Trophoblast cell (in vitro differentiated cells and primary cell): ENCODE data around the gene TUBB1.

ENCODE experiments used
- DNase-seq, 2 donors: peaks; one replicate each; pipeline ENCODE4 v3.0.0-alpha.2; 2016
- H2AFZ ChIP-seq: 2 replicates; pipeline ENCODE4 v1.6.1; 2013; ENCODE audit warnings: low read length, moderate library complexity, mild to moderate bottlenecking; ENCODE audit not compliant: insufficient read depth, poor library complexity
- H2AK5ac ChIP-seq: 2 replicates; pipeline ENCODE4 v1.6.1; 2013; ENCODE audit warnings: mild to moderate bottlenecking, low read length
- H2BK120ac ChIP-seq: 2 replicates; pipeline ENCODE4 v1.6.1; 2013; ENCODE audit warnings: low read length, mild to moderate bottlenecking, moderate library complexity; ENCODE audit not compliant: insufficient read depth, poor library complexity
- H2BK12ac ChIP-seq: 2 replicates; pipeline ENCODE4 v1.6.1; 2013; ENCODE audit warnings: mild to moderate bottlenecking, low read length, moderate library complexity
- H2BK5ac ChIP-seq: 2 replicates; pipeline ENCODE4 v1.6.1; 2013; ENCODE audit warnings: low read length, low read depth, moderate library complexity, mild to moderate bottlenecking; ENCODE audit not compliant: poor library complexity
- H3K14ac ChIP-seq: 2 replicates; pipeline ENCODE4 v1.6.1; 2013; ENCODE audit warnings: mild to moderate bottlenecking, low read length
- H3K18ac ChIP-seq: 2 replicates; pipeline ENCODE4 v1.6.1; 2013; ENCODE audit warnings: mild to moderate bottlenecking, low read length
- H3K23ac ChIP-seq: 2 replicates; pipeline ENCODE4 v1.6.1; 2013; ENCODE audit warnings: low read length
- H3K27ac ChIP-seq: 2 replicates; pipeline ENCODE4 v1.5.1; 2013; ENCODE audit warnings: low read depth, mild to moderate bottlenecking, inconsistent platforms, low read length, moderate library complexity
- H3K27me3 ChIP-seq: 2 replicates; pipeline ENCODE4 v1.6.1; 2013; ENCODE audit warnings: inconsistent platforms, mild to moderate bottlenecking, low read length, moderate library complexity; ENCODE audit not compliant: insufficient read depth
- H3K36me3 ChIP-seq, 2 experiments: 1 replicate in 1 of 2; 2 replicates in 1 of 2; pipeline ENCODE4 v1.6.1; 2013; ENCODE audit warnings: low read length in 2 of 2, mild to moderate bottlenecking in 2 of 2, moderate library complexity in 1 of 2; ENCODE audit not compliant: insufficient read depth in 2 of 2, control insufficient read depth in 1 of 2
- H3K4ac ChIP-seq: 2 replicates; pipeline ENCODE4 v1.6.1; 2013; ENCODE audit warnings: low read depth, mild to moderate bottlenecking, low read length, moderate library complexity
- H3K4me1 ChIP-seq, 2 experiments: 1 replicate in 1 of 2; 2 replicates in 1 of 2; pipeline ENCODE4 v1.6.1; 2013; ENCODE audit warnings: low read length in 2 of 2, mild to moderate bottlenecking in 2 of 2, moderate library complexity in 1 of 2; ENCODE audit not compliant: insufficient read depth in 2 of 2, control insufficient read depth in 1 of 2
- H3K4me2 ChIP-seq: 2 replicates; pipeline ENCODE4 v1.6.1; 2013; ENCODE audit warnings: inconsistent platforms, mild to moderate bottlenecking, low read length, moderate library complexity
- H3K4me3 ChIP-seq: 2 replicates; pipeline ENCODE4 v1.5.1; 2013; ENCODE audit warnings: mild to moderate bottlenecking, low read depth, low read length, inconsistent platforms
- H3K79me1 ChIP-seq: one replicate; pipeline ENCODE4 v1.6.1; 2013; ENCODE audit warnings: low read length
- H3K79me2 ChIP-seq: 2 replicates; pipeline ENCODE4 v1.6.1; 2013; ENCODE audit warnings: low read length, mild to moderate bottlenecking; ENCODE audit not compliant: control insufficient read depth, insufficient read depth, poor library complexity
- H3K9ac ChIP-seq: 2 replicates; pipeline ENCODE4 v1.6.1; 2013; ENCODE audit warnings: mild to moderate bottlenecking, low read length
- H3K9me3 ChIP-seq: 2 replicates; pipeline ENCODE4 v1.6.1; 2013; ENCODE audit warnings: low read depth, mild to moderate bottlenecking, control low read depth, inconsistent platforms, low read length; ENCODE audit not compliant: insufficient read depth
- H4K12ac ChIP-seq: 2 replicates; pipeline ENCODE4 v1.6.1; 2013; ENCODE audit warnings: low read depth, mild to moderate bottlenecking, low read length, moderate library complexity
- H4K8ac ChIP-seq: 2 replicates; pipeline ENCODE4 v1.6.1; 2013; ENCODE audit warnings: low read depth, mild to moderate bottlenecking, low read length, moderate library complexity
- H4K91ac ChIP-seq: one replicate; pipeline ENCODE4 v1.6.1; 2013; ENCODE audit warnings: low read depth, mild to moderate bottlenecking, low read length, moderate library complexity
- WGBS: extraction: QIAGEN DNeasy Blood & Tissue Kit; methylation state at CpG from one replicate; pipeline ENCODE4 v1.1.7; 2013; ENCODE audit warnings: missing lambda C conversion rate; ENCODE audit not compliant: insufficient read length, insufficient coverage; ENCODE audit errors: extremely low coverage; 5-methylcytosine and 5-hydroxymethylcytosine counted together

The TUBB1 gene

DNA sequence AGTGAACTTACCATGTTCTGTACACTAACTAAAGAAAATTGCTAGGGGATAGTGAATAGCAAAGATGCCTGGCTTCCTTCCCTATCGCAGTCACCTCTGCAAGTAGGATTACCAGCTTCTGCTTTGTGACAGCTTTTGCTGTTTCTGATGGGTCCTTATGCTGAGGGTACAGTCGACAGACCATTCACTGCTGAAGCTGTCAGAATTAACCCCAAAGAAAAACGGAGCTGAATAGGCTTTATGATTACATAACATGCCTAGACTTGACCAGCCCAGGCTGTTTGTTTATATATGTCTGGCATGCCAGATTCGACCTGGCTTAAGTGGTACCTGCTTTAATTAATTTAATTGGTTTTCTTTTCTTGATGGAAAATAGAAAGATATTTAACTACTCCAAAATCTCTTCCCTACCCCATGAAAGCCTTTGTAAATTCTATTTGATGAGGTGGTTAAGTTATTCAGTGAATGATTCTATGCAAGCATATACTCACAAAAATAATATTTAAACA is 45.0 kb downstream of the TUBB1 start:
- Histone ChIP-seq H3K36me3 (no peaks in the 10 kb centered on the region), H3K9ac (no peak overlapping the region), H3K4ac (no peak overlapping the region), H2AFZ (no peak overlapping the region), H3K27me3 (no peaks in the 10 kb centered on the region), H3K27ac (no peak overlapping the region), H3K79me1 (no peaks in the 10 kb centered on the region), H3K79me2 (no peaks in the 10 kb centered on the region), H3K18ac (no peak overlapping the region), H3K4me3 (no peak overlapping the region), H2BK120ac (no peak overlapping the region), H4K12ac (no peak overlapping the region), H3K23ac (no peak overlapping the region), H3K4me2 (no peak overlapping the region), H2BK12ac (no peak overlapping the region), H4K8ac (no peak overlapping the region), H3K4me1 (no peaks in the 10 kb centered on the region), H3K9me3 (no peaks in the 10 kb centered on the region), H4K91ac (no peak overlapping the region), H2AK5ac (no peak overlapping the region), H2BK5ac (no peak overlapping the region), H3K14ac (no peak overlapping the region)
- no peak for DNase-seq
- no CpG with 5 or more reads among the region's 4 CpGs for WGBS

DNA sequence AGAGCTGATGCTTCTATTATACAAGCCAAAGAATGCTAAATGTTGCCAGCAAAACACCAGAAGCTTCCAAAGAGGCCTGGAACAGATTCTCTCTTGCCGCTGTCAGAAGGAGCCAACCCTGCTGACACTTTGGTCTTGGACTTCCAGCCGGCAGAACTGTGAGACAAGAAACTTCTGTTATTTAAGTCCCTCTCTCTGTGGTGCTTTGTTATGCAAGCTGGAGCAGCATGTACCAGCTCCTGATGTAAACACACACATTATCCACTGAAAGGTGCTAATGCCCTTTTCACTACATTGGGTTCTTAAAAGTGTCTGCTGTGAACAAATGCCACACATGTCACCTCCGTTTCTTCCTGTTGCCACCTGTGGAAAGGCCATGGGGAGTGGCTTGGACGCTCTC is 49.3 kb downstream of the TUBB1 start:
- Histone ChIP-seq H3K36me3 (no peaks in the 10 kb centered on the region), H3K4me2 (no peak overlapping the region), H3K23ac (no peak overlapping the region), H2BK12ac (no peak overlapping the region), H2BK5ac (no peak overlapping the region), H2AFZ (no peak overlapping the region), H3K79me2 (no peaks in the 10 kb centered on the region), H3K4me3 (no peak overlapping the region), H3K14ac (no peak overlapping the region), H4K8ac (no peak overlapping the region), H3K4me1 (no peaks in the 10 kb centered on the region), H3K18ac (no peak overlapping the region), H4K12ac (no peak overlapping the region), H4K91ac (no peak overlapping the region), H3K9me3 (no peaks in the 10 kb centered on the region), H3K9ac (no peak overlapping the region), H3K27ac (no peak overlapping the region), H3K27me3 (no peaks in the 10 kb centered on the region), H3K4ac (no peak overlapping the region), H2BK120ac (no peak overlapping the region), H3K79me1 (no peaks in the 10 kb centered on the region), H2AK5ac (no peak overlapping the region)
- DNase-seq: no peak
- no CpG with 5 or more reads among the region's 4 CpGs for WGBS

DNA sequence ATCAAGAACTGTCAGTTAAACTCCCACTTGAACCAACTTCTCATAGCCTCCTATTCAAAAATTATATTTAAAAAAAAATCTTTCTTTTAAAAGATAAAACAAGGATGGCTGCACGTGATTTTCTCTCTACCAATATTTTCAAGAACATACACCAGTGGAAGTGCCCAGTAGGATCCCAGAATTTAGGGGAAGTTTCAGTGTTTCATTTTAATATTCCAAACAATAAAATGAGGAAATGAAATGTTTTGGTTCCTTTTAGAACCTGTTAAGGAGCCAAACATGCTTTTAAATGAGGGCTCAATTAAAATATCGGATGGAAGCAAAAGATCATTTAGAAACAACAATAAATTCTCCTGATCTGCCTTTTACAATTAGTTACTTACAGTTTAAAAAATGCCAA is 49.8 kb downstream of the TUBB1 start:
- WGBS: no CpG with 5 or more reads among the region's 2 CpGs
- no peak overlapping the region for H2BK120ac ChIP-seq
- H4K8ac ChIP-seq: no peak overlapping the region
- no peaks in the 10 kb centered on the region for H3K79me2 ChIP-seq
- no peaks in the 10 kb centered on the region for H3K36me3 ChIP-seq
- no peak overlapping the region for H3K23ac ChIP-seq
- H3K9ac ChIP-seq: no peak overlapping the region
- H2BK5ac ChIP-seq: no peak overlapping the region
- H3K4me1 ChIP-seq: no peaks in the 10 kb centered on the region
- H3K14ac ChIP-seq: no peak overlapping the region
- no peak overlapping the region for H4K12ac ChIP-seq
- no peaks in the 10 kb centered on the region for H3K27me3 ChIP-seq
- H3K27ac ChIP-seq: no peak overlapping the region
- H2AFZ ChIP-seq: no peak overlapping the region
- H3K4ac ChIP-seq: no peak overlapping the region
- no peak overlapping the region for H3K4me3 ChIP-seq
- no peaks in the 10 kb centered on the region for H3K79me1 ChIP-seq
- no peak overlapping the region for H3K4me2 ChIP-seq
- H2AK5ac ChIP-seq: no peak overlapping the region
- no peak overlapping the region for H4K91ac ChIP-seq
- H3K9me3 ChIP-seq: no peaks in the 10 kb centered on the region
- H3K18ac ChIP-seq: no peak overlapping the region
- DNase-seq: no peak
- no peak overlapping the region for H2BK12ac ChIP-seq

DNA sequence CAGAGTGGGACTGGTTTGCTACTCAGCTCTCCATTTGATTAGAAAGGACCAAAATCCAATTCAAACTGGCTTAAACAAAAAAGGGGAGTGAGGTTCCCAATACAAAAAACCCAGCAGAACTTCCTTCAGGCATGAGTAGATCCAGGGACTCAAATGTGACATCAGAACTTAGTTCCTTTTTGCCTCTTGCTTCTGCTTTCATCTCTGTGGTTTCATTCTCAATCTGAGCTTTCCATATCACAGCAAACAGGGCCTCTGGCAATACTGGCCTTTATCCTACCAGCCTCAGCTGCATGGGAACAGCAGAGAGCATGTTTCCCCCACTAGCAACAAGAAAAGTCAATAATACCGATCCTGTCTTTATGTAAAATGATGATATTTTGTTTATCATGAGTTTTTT is 52.0 kb downstream of the TUBB1 start:
- Histone ChIP-seq H4K8ac (no peak overlapping the region), H4K91ac (no peak overlapping the region), H2BK120ac (no peak overlapping the region), H3K9ac (no peak overlapping the region), H3K27ac (no peak overlapping the region), H3K9me3 (no peaks in the 10 kb centered on the region), H4K12ac (no peak overlapping the region), H3K4me2 (no peak overlapping the region), H3K4ac (no peak overlapping the region), H3K36me3 (no peaks in the 10 kb centered on the region), H2AK5ac (no peak overlapping the region), H3K79me2 (no peaks in the 10 kb centered on the region), H3K4me3 (no peak overlapping the region), H2BK12ac (no peak overlapping the region), H3K27me3 (no peaks in the 10 kb centered on the region), H3K4me1 (no peaks in the 10 kb centered on the region), H3K14ac (no peak overlapping the region), H2BK5ac (no peak overlapping the region), H3K23ac (no peak overlapping the region), H3K79me1 (no peaks in the 10 kb centered on the region), H3K18ac (no peak overlapping the region), H2AFZ (no peak overlapping the region)
- DNase-seq: no peak
- no CpG with 5 or more reads among the region's 1 CpG for WGBS
